ENCODE measurements around the gene GJD3.
"Not testable (repeated sequence)": the region's sequence is repeated elsewhere in the genome, so short reads cannot be mapped to it uniquely, and the experiment has no call there.

Gene GJD3

DNA sequence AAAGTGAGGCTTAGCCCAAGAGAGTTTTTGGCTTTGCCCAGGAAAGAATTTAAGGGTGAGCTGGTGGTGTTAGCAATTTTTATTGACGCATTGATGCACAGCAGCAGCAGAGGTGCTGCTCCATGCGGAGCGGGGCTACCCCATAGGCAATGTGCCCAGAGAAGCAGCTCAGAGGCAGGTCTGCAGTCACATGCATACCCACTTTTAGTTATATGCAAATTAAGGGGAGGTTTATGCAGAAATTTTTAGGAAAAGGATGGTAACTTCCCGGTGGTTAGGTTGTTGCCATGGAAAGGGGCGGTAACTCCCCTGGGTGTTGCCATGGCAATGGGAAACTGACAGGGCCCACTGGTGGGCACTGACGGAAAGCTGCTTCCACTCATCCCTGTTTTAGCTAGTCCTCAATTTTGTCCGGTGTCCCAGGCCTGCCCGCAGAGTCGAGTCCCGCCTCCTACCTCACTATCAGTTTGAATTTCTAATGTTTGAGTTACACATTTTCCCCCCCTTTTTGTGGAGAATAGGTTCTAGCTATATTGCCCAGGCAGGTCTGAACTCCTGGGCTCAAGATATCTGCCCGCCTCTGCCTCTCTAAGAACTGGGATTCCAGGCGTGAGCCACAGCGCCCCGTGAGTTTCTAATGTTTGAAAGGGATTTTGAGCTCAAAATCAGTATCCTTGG, 10.4 kb upstream of the GJD3 start:
- Mint-ChIP-seq H3K4me1 (ENCODE audit: low read depth) (peaks cover 36% of the 10 kb centered on the region), H3K4me3 (no peak overlapping the region), H3K27ac (peak overlapping the region; percentile 24), H3K27me3 (no peaks in the 10 kb centered on the region), H3K36me3 (ENCODE audit: low read depth) (no peaks in the 10 kb centered on the region), H3K9me3 (no peaks in the 10 kb centered on the region)

DNA sequence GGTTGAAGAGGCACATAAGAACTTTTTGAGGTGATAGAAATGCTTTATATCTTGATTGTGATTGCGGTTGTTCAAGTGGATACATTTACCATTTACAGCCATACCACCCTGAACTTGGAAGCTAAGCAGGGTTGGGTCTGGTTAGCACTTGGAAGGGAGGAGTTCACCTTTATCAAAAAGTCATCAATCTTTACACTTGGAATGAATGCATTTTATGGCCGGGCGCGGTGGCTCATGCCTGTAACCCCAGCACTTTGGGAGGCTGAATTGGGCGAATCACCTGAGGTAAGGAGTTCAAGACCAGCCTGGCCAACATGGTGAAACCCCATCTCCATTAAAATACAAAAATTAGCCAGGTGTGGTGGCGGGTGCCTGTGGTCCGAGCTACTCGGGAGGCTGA, 9.5 kb upstream of the GJD3 start:
- H3K4me3 Mint-ChIP-seq: no peak overlapping the region
- H3K4me1 Mint-ChIP-seq (ENCODE audit: low read depth): peaks cover 36% of the 10 kb centered on the region
- peak overlapping the region; percentile 49 for H3K27ac Mint-ChIP-seq
- no peaks in the 10 kb centered on the region for H3K27me3 Mint-ChIP-seq
- no peaks in the 10 kb centered on the region for H3K36me3 Mint-ChIP-seq (ENCODE audit: low read depth)
- no peaks in the 10 kb centered on the region for H3K9me3 Mint-ChIP-seq

DNA sequence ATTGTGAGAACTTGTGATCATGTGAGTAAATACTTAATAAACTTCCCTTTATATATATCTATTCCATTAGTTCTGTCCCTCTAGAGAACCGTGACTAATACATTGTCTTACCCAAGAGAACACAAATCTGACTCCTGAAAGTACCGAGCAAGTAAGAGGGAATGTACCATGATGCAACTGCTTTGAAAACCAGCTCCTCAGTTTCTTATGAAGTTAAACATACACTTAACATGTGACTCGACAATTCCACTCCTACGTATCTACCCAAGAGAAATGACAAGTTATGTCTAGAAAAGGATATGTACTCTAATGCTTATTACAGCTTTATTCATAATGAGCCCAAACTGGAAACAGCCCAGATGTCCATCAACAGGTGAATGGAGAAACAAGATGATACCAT, 8.8 kb upstream of the GJD3 start:
- no peaks in the 10 kb centered on the region for H3K27me3 Mint-ChIP-seq
- no peaks in the 10 kb centered on the region for H3K36me3 Mint-ChIP-seq (ENCODE audit: low read depth)
- H3K27ac Mint-ChIP-seq: peak overlapping the region; percentile 49
- no peak overlapping the region for H3K4me3 Mint-ChIP-seq
- peaks cover 36% of the 10 kb centered on the region for H3K4me1 Mint-ChIP-seq (ENCODE audit: low read depth)
- no peaks in the 10 kb centered on the region for H3K9me3 Mint-ChIP-seq

DNA sequence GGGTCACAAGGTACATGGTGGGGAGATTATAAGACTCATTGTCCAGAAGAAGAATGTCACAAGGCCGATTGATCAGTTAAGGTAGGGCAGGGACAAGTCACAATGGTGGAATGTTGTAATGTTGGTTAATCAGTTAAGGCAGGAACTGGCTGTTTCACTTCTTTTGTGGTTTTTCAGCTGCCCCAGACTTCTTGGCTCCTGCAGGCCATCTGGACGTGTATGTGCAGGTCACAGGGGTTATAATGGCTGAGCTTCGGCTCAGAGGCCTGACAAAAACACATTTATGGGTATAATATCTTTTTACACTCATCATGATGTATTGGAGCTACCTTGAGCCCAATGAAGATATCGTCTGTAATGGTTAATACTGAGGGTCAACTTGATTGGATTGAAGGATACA, 8.1 kb upstream of the GJD3 start:
- not testable (repeated sequence) for H3K9me3 Mint-ChIP-seq; H3K4me3 Mint-ChIP-seq; H3K36me3 Mint-ChIP-seq (ENCODE audit: low read depth); H3K27me3 Mint-ChIP-seq
- Mint-ChIP-seq H3K27ac (peak overlapping the region; percentile 49), H3K4me1 (ENCODE audit: low read depth) (peaks cover 36% of the 10 kb centered on the region)

DNA sequence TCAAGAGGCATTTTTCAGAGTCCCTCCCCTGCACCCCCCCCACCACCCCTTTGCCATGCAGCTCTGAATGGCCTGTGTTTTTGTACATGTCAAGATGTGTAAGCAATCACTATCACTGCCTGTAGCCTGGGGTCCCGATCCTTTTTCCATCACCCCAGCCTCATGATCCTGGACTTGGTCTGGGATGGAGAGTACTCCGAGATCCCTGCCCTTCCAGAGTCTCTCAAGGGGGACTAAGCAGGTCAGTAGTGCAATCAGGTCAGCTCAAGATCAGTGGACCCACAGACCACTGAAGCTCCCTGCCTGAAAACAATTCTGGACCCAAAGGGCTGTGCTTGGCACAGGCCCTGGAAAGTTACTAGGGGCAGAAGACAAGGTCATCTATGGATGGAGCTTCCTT, 7.5 kb upstream of the GJD3 start:
- Mint-ChIP-seq H3K36me3 (ENCODE audit: low read depth) (no peaks in the 10 kb centered on the region), H3K27me3 (no peaks in the 10 kb centered on the region), H3K9me3 (no peaks in the 10 kb centered on the region), H3K4me3 (no peak overlapping the region), H3K4me1 (ENCODE audit: low read depth) (peaks cover 35% of the 10 kb centered on the region), H3K27ac (peak overlapping the region; percentile 29)

DNA sequence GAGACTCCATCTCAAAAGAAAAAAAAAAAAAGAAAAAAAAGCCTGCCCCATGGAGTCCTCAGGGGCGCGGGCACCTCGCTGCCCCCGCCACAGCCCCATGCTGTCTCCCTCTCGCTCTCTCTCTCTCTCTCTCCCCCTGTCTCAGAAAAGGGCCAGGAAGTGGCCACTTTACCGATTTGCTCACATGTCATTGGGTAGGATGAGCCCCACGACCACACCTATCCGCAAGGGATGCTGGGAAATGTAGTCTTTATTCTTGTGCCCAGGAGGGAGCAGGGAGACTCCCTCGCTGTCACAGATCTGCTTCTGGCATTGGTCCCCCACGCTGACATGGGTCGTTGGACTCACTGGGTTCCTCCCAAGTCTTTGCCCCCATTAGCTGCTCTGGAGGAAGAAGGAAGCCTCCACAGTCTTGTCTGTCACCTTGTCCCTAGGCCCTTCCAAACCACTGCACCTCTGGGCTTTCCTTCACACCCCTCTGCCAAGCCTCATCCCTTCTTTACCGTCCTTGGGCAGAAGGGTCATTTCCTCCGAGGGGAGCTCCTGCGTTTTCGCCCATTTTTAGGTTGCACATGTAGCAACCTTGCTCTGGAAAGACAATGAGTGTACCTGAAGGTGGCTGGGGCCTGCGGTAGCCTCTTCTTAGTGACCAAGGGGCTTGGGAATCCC, 6.9 kb upstream of the GJD3 start:
- no peaks in the 10 kb centered on the region for H3K27me3 Mint-ChIP-seq
- H3K9me3 Mint-ChIP-seq: no peaks in the 10 kb centered on the region
- peaks cover 32% of the 10 kb centered on the region for H3K4me1 Mint-ChIP-seq (ENCODE audit: low read depth)
- H3K4me3 Mint-ChIP-seq: no peak overlapping the region
- H3K27ac Mint-ChIP-seq: no peak overlapping the region
- H3K36me3 Mint-ChIP-seq (ENCODE audit: low read depth): no peaks in the 10 kb centered on the region

DNA sequence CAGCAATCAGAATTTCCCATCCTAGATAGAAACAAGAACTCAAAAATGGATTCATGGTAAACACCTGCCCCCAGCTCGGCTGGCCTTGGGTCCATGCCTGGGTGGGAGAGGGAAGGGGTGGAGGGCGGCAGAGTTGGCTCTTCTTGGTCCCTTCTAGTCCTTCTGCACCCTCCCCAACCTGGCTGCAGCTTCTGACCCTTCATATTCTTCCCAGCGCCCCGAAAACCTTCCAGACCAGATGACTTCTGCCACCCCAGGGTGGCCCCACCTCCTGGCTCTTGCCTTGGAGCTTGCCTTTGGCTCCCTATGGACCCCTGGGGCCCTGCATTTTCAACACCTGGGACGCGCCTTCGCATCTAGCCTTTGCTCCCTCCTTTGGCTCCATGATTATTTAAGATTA, 5.4 kb upstream of the GJD3 start:
- no peak overlapping the region for H3K27ac Mint-ChIP-seq
- no peaks in the 10 kb centered on the region for H3K27me3 Mint-ChIP-seq
- H3K9me3 Mint-ChIP-seq: no peaks in the 10 kb centered on the region
- no peak overlapping the region for H3K4me3 Mint-ChIP-seq
- H3K4me1 Mint-ChIP-seq (ENCODE audit: low read depth): peaks cover 32% of the 10 kb centered on the region
- no peaks in the 10 kb centered on the region for H3K36me3 Mint-ChIP-seq (ENCODE audit: low read depth)

DNA sequence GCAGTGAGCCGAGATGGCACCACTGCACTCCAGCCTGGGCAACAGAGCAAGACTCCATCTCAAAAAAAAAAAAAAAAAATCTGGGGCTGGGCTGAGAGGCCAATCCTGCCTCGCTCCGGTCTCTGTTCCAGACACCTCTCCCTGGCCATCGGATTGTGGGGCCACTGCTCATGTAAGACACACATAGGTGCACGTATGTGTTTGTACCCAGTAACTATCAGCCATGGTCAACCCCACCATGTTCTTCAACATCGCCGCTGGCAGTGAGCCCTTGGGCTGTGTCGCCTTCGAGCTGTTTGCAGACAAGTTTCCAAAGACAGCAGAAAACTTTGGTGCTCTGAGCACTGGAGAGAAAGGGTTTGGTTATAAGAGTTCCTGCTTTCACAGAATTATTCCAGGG, 3.2 kb upstream of the GJD3 start:
- H3K36me3 Mint-ChIP-seq (ENCODE audit: low read depth); H3K4me3 Mint-ChIP-seq; H3K27ac Mint-ChIP-seq; H3K27me3 Mint-ChIP-seq; H3K9me3 Mint-ChIP-seq: not testable (repeated sequence)
- H3K4me1 Mint-ChIP-seq (ENCODE audit: low read depth): peaks cover 15% of the 10 kb centered on the region

DNA sequence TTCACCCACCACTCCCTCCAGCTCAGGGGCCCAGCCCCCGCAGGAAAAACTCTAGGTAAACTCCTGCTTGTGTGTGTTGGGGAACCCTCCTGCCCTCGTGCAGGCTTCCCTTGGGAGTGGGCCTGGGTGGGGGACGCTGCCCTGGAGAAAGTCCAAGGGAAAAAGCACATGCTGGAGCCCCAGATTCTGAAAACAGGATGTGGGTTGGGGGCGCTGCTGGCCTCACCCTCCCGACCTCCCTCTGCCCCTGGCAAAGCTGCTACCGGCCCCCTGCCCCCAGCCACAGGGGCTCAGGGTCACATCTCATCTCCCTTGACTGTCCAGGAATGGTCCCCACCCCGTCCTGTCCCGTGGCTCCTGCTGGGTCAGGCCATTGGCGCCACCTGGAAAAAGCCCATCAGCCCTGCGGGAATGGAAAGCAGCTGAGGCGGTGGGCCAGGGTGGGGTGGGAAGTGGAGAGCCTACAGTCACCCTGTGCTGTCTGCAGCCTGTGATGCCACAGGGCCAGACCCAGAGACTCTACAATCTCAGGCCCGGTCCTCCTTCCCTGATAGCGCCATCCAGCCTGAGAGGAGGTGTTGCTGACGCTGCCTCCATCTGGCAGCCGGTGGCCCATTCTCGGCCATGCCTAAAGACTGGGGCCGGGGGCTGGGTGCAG, 2.5 kb upstream of the GJD3 start:
- Mint-ChIP-seq H3K4me3 (no peak overlapping the region), H3K27ac (no peak overlapping the region), H3K27me3 (peaks cover 3% of the 10 kb centered on the region), H3K9me3 (no peaks in the 10 kb centered on the region), H3K4me1 (ENCODE audit: low read depth) (peaks cover 14% of the 10 kb centered on the region), H3K36me3 (ENCODE audit: low read depth) (no peaks in the 10 kb centered on the region)

DNA sequence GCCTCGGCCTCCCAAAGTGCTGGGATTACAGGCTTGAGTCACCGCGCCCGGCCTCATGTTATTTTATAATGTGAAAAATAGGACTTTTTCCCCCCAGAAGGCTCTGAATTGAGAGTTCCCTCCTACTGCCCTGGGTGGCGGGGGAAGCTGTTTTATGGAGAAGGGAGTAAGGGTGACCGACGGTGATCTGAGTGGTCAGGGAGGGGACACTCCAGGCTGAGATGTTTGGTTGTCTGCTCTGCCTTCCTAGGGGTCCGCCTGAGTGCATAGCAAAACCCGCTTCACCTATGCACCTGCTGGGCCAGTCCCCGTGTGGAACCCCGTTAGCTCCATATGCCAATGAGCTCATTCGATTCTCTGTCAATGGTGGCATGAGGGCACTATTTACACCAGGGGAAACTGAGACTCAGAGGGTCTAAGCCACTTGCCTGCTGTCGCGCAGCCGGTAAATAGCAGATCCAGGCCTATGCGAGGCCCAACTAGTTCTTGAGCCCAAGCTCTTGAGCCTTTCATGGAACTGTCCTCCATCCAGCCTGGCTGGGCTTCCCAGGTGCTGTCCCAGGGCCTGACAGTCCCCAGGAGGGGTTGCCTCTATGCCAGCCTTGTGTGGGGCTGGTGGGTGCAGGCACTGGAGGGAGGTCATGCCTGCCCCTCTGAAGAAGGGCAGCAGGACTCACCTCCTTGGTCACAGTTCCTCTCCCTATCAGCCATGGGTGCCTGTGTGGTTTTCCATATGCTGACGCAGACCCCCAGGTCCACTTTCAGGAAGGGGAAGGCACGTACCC, 1.7 kb upstream of the GJD3 start:
- Mint-ChIP-seq H3K9me3 (no peaks in the 10 kb centered on the region), H3K4me3 (no peak overlapping the region), H3K36me3 (ENCODE audit: low read depth) (no peaks in the 10 kb centered on the region), H3K4me1 (ENCODE audit: low read depth) (peaks cover 16% of the 10 kb centered on the region), H3K27me3 (peaks cover 7% of the 10 kb centered on the region), H3K27ac (no peak overlapping the region)

DNA sequence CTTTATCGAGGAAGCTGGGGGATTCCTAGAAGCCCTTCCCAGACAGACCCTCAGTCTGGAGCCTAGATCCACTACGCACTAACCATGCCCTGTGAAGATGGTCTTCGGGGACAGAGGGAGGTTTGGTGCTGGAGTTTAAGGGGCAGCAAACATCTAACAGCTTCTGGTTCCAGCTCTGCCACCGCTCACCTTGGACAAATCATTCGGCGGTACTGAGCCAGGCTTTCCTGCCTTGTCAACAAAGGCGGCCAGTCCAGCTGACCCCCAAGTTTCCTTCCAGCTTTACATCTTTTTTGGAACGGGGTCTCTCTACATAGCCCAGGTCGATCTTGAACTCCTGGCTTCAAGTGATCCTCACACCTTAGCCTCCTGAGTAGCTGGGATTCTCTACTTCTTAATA, 369 bp upstream of the GJD3 start:
- Mint-ChIP-seq H3K36me3 (ENCODE audit: low read depth) (no peaks in the 10 kb centered on the region), H3K9me3 (no peaks in the 10 kb centered on the region), H3K4me3 (no peak overlapping the region)

DNA sequence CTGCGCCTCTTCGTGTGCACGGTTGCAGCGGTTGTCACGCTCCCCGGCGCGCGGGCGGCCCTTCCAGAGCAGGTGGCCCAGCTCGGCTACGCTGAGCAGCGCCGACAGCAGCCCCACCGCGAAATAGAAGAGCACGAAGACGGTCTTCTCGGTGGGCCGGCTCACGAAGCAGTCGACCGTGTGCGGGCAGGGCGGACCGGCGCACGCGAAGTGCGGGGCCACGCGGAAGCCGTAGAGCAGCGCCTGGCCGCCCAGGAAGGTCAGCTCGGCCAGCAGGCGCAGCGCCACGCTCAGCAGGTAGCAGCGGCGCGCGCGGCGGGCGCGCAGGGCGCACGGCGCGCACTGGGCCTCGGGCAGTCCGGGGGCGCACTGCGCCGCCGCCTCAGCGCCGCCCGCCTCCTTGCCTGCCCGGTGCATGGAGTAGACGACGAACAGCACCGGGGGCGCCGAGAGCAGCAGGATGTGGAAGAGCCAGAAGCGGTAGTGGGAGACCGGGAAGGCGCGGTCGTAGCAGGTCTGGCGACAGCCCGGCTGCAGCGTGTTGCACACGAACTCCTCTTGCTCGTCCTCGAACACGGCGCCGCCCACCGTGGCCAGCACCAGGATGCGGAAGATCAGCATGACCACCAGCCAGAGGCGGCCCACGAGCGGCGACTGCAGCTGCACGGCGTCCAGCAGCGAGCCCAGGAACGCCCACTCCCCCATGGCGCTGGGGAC, 1.3 kb downstream of the GJD3 start:
- Mint-ChIP-seq H3K36me3 (ENCODE audit: low read depth) (no peaks in the 10 kb centered on the region), H3K4me3 (peak overlapping the region; percentile 78), H3K4me1 (ENCODE audit: low read depth) (peaks cover 17% of the 10 kb centered on the region), H3K27ac (no peak overlapping the region), H3K9me3 (no peaks in the 10 kb centered on the region), H3K27me3 (peaks cover 19% of the 10 kb centered on the region)

More for the DNA sequence above, 369 bp upstream of the GJD3 start:
- Mint-ChIP-seq H3K27me3 (peaks cover 19% of the 10 kb centered on the region), H3K27ac (no peak overlapping the region), H3K4me1 (ENCODE audit: low read depth) (peaks cover 17% of the 10 kb centered on the region)

DNA sequence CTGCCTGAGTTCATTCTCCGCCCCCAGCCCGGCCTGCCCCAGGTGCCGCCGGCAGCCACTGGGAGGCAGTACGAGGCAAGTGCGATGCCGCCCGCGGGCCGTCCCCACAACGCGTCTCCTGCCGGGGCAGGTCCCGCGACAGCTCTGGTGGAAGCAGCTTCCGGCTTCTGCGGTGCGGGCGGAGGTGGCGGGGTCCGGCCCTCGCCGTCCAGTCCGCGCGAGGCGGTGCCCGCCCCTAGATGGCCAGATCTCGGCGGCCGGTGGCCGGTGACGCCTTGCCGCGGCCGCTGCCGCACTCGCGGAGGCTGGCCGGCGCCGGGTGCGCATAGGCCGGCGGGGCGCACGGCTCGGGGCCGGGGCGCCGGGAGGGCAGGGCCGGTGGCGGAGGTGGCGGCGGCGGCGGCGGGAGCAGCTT, 1.8 kb downstream of the GJD3 start:
- no peaks in the 10 kb centered on the region for H3K9me3 Mint-ChIP-seq
- no peaks in the 10 kb centered on the region for H3K36me3 Mint-ChIP-seq (ENCODE audit: low read depth)
- H3K4me3 Mint-ChIP-seq: peak overlapping the region; percentile 50
- no peak overlapping the region for H3K27ac Mint-ChIP-seq
- H3K27me3 Mint-ChIP-seq: peaks cover 19% of the 10 kb centered on the region
- H3K4me1 Mint-ChIP-seq (ENCODE audit: low read depth): peaks cover 17% of the 10 kb centered on the region

DNA sequence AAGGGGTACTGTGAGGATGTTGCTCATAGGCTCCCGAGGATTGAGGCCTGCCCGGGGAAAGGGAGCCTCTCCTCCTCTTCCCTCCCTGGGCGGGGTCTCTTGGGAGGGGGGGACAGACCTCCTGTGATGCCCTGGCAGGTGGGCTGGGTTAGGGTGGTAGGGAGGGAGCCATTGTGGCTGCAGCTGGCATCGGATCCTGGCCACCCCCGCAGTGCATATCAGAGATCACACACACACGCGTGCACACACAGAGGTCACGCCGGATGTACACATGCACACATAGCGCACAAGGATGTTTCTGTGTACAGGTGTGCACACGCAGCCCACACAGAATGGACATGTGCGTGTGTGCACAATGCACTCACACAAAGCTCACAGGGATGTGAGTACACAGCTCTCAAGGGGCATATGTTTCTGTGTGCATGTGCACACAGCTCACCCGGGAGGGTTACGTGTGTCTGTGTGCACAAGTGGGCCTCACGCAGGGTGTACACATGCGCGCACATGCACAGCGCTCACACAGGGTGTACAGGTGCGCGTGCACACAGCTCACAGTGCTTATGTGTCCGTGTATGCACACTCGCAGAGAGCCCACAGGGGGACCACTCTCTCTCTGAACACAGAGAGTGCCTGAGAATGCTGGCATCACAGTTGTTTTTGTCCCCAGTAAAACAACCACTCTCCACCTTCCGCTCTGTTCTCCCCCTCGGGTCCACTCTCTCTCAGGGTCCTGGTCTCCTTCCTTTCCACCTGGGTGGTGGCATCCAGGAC, 2.4 kb downstream of the GJD3 start:
- Mint-ChIP-seq H3K27me3 (peaks cover 19% of the 10 kb centered on the region), H3K9me3 (no peaks in the 10 kb centered on the region), H3K27ac (no peak overlapping the region), H3K4me1 (ENCODE audit: low read depth) (peaks cover 17% of the 10 kb centered on the region), H3K4me3 (peak overlapping the region; percentile 50), H3K36me3 (ENCODE audit: low read depth) (no peaks in the 10 kb centered on the region)
